Gastrocnemius medialis (tissue), 4 donors: ENCODE results near the gene EMX2. TPM values are rescaled to one million over a fixed set of nuclear protein-coding genes. Genes with fewer than 3 reads are reported as not detected.

ENCODE experiments used
- ATAC-seq, 2 donors: fragments of 150-250 bp; one replicate each; pipeline ENCODE4 v1.9.1; 2016
- DNase-seq, 2 donors: peaks; one replicate each; pipeline ENCODE4 v3.0.0-alpha.2; 2019
- H3K27ac ChIP-seq, 4 donors: fragments of 200-600 bp; sonication (generic); 1 replicate in 1 of 4; 2 replicates in 3 of 4; pipeline ENCODE4 v1.5.1; 2016 to 2018; ENCODE audit warnings: mild to moderate bottlenecking in 2 of 4, moderate library complexity in 1 of 4
- H3K27me3 ChIP-seq, 3 donors: fragments of 200-600 bp; sonication (generic) in 2 of 3; 1 replicate in 1 of 3; 2 replicates in 2 of 3; pipeline versions ENCODE4 v1.5.1 to v1.6.0; 2016 to 2019; ENCODE audit warnings: mild to moderate bottlenecking in 1 of 3, moderate library complexity in 1 of 3
- H3K36me3 ChIP-seq, 2 donors: fragments of 200-600 bp; sonication (generic) in 1 of 2; one replicate each; pipeline ENCODE4 v1.5.1; 2017 to 2018
- H3K4me1 ChIP-seq, 2 donors: fragments of 200-600 bp; sonication (generic) in 1 of 2; one replicate each; pipeline ENCODE4 v1.5.1; 2016 to 2017; ENCODE audit warnings: mild to moderate bottlenecking in 2 of 2
- H3K4me3 ChIP-seq, 4 donors: fragments of 200-600 bp; sonication (generic) in 3 of 4; 1 replicate in 1 of 4; 2 replicates in 3 of 4; pipeline ENCODE4 v1.5.1; 2016 to 2019; ENCODE audit warnings: mild to moderate bottlenecking in 2 of 4
- H3K9me3 ChIP-seq, 3 donors: fragments of 200-600 bp; sonication (generic) in 2 of 3; 1 replicate in 1 of 3; 2 replicates in 2 of 3; pipeline ENCODE4 v1.5.1; 2016 to 2019
- POLR2A ChIP-seq, 2 donors: fragments of 450-650 bp; IDR thresholded peaks; one replicate each; pipeline ENCODE4 v1.6.1; 2017; ENCODE audit warnings: antibody characterized with exemption in 2 of 2, mild to moderate bottlenecking in 2 of 2, moderate library complexity in 2 of 2
- in situ Hi-C, 4 donors: fragments of 200-750 bp; cut with MboI; loops; one replicate each; pipeline versions ENCODE4 v1.15.0 to v1.8.0; 2017; ENCODE audit warnings: low sequenced_read_pairs in 4 of 4
- intact Hi-C: fragments of 100-400 bp; cut with DNase I; formaldehyde crosslinking; loops from one replicate; pipeline ENCODE4 v1.15.1; 2023; ENCODE audit warnings: low total_unique reads
- total RNA-seq, 4 donors: library from RNA; depleted of rRNA; stranded (reverse); fragments of >200 nt; gene quantifications; one replicate each; pipeline versions ENCODE4 v1.1.0 to v1.2.3, GENCODE V29; 2016
- TF ChIP-seq, protein P1 (sequence below), 5 experiments: fragments of 450-650 bp in 3 of 5; fragments of 200-600 bp in 2 of 5; sonication (generic) in 2 of 5; IDR thresholded peaks in 4 of 5; conservative IDR thresholded peaks in 1 of 5; 1 replicate in 4 of 5; 2 replicates in 1 of 5; pipeline ENCODE4 v1.5.1; 2016 to 2019; ENCODE audit warnings: antibody characterized with exemption in 5 of 5, mild to moderate bottlenecking in 3 of 5, moderate library complexity in 3 of 5

The EMX2 gene
- total RNA-seq, 4 donors from 2014 or later: 0.46 to 1.5 (median 0.82) TPM

DNA sequence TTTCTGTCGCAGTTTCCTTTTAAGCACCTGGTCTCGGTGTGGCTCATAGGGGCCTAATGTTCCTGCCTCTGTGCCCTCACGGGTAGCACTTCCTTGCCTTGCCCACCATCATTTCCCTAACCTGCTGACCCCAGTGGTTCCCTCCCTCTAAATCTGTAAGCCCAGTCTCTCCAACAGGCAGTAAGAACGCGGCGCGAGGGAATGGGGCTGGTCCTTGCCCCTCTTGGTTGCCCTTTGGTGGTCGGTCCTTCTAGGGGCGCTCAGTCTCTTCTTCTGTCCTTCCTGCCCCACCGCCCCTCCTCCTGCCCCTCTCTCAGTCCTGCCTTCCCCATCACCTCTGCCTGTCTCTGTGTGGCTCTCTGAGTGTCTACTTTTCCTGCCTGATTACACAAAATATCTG lies 21.2 kb downstream of the EMX2 start:
- peaks cover 0 to 6% (median 0%) of the 10 kb centered on the region in 3 donors for H3K27me3 ChIP-seq
- ATAC-seq (no peak), DNase-seq (no peak)
- no peaks in the 10 kb centered on the region for H3K36me3 ChIP-seq
- in situ Hi-C loops: no loop called here
- intact Hi-C loops: no loop called here
- H3K4me3 ChIP-seq: no peak overlapping the region
- H3K27ac ChIP-seq: no peak overlapping the region
- no peak for TF ChIP-seq POLR2A (IDR thresholded peaks at IDR 0.05)
- TF ChIP-seq, protein P1, sequence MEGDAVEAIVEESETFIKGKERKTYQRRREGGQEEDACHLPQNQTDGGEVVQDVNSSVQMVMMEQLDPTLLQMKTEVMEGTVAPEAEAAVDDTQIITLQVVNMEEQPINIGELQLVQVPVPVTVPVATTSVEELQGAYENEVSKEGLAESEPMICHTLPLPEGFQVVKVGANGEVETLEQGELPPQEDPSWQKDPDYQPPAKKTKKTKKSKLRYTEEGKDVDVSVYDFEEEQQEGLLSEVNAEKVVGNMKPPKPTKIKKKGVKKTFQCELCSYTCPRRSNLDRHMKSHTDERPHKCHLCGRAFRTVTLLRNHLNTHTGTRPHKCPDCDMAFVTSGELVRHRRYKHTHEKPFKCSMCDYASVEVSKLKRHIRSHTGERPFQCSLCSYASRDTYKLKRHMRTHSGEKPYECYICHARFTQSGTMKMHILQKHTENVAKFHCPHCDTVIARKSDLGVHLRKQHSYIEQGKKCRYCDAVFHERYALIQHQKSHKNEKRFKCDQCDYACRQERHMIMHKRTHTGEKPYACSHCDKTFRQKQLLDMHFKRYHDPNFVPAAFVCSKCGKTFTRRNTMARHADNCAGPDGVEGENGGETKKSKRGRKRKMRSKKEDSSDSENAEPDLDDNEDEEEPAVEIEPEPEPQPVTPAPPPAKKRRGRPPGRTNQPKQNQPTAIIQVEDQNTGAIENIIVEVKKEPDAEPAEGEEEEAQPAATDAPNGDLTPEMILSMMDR (IDR thresholded peaks at IDR 0.05 in 4 of 5, conservative IDR thresholded peaks at IDR 0.05 in 1 of 5): no peak
- no peaks in the 10 kb centered on the region for H3K4me1 ChIP-seq
- no peaks in the 10 kb centered on the region for H3K9me3 ChIP-seq

GRCh38 chr10:117565068-117565467 lies 22.5 kb downstream of the EMX2 start:
- intact Hi-C loops (no loop called here), in situ Hi-C loops (no loop called here)
- Histone ChIP-seq H3K27ac (no peak overlapping the region), H3K4me1 (no peaks in the 10 kb centered on the region), H3K27me3 (peaks cover 0 to 6% (median 6%) of the 10 kb centered on the region in 3 donors), H3K36me3 (no peaks in the 10 kb centered on the region), H3K4me3 (no peak overlapping the region), H3K9me3 (no peaks in the 10 kb centered on the region)
- DNase-seq: no peak
- TF ChIP-seq, protein P1 (IDR thresholded peaks at IDR 0.05 in 4 of 5, conservative IDR thresholded peaks at IDR 0.05 in 1 of 5): no peak
- no peak for TF ChIP-seq POLR2A (IDR thresholded peaks at IDR 0.05)
- no peak for ATAC-seq

- no peaks in the 10 kb centered on the region for H3K9me3 ChIP-seq
- no peaks in the 10 kb centered on the region for H3K4me1 ChIP-seq
- no peak for DNase-seq
- in situ Hi-C loops: no loop called here
- H3K36me3 ChIP-seq: no peaks in the 10 kb centered on the region
- peaks cover 0 to 8% (median 6%) of the 10 kb centered on the region in 3 donors for H3K27me3 ChIP-seq
- ATAC-seq: no peak
- no peak overlapping the region for H3K27ac ChIP-seq
- no peak overlapping the region for H3K4me3 ChIP-seq
- intact Hi-C loops: no loop called here
- TF ChIP-seq POLR2A (IDR thresholded peaks at IDR 0.05): no peak
- TF ChIP-seq, protein P1 (IDR thresholded peaks at IDR 0.05 in 4 of 5, conservative IDR thresholded peaks at IDR 0.05 in 1 of 5): no peak
Observed at GRCh38 chr10:117568334-117568733, 25.8 kb downstream of the EMX2 start.

DNA sequence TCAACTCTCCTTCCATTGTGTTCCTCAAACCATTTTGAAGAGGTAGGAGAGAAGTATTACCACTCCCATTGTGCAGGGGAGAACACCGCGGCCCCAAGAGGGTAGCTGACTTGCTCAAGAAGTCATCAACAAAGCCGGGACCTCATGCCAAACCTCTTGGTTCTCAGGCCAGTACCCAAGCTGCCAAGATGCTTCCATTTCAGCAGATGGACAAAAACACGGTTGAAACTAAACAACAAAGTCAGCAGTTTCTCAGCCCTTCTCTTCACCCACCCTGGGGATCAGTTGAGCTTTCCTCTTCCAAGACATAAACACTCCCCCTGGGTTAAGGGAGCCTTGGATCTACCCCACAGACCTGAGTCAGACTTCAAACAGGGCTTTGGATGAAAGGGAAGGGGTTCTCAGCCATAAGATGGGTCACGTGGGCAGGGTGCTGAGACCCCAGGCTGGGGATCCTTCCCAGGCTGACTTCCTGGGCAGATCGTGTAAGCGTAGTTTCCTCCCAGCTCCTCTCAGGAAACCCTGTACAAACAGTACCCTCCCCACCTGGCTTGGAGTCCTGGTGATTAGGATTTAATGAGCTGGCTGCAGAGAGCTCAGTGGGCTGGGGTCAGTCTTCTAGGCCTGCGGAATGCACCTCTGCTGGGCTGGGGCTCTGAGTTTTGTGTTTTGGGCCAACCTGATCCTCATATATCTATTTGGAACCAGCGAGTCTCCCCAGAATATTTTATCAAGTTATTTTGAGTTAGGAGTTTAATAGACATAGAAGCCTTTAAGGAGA lies 27.3 kb downstream of the EMX2 start:
- intact Hi-C loops: no loop called here

More for the DNA sequence above, 27.3 kb downstream of the EMX2 start:
- ATAC-seq (no peak), DNase-seq (no peak)
- no peaks in the 10 kb centered on the region for H3K4me1 ChIP-seq
- no peaks in the 10 kb centered on the region for H3K36me3 ChIP-seq
- in situ Hi-C loops: no loop called here
- peaks cover 0 to 10% (median 3%) of the 10 kb centered on the region in 3 donors for H3K27me3 ChIP-seq
- H3K9me3 ChIP-seq: no peaks in the 10 kb centered on the region
- TF ChIP-seq, protein P1 (IDR thresholded peaks at IDR 0.05 in 4 of 5, conservative IDR thresholded peaks at IDR 0.05 in 1 of 5): no peak
- no peak for TF ChIP-seq POLR2A (IDR thresholded peaks at IDR 0.05)
- H3K27ac ChIP-seq: no peak overlapping the region
- no peak overlapping the region for H3K4me3 ChIP-seq
